Measurements from ENCODE around the gene RNF220.
A peak's percentile ranks its signal among the peaks of the same experiment; 100 is the strongest.

The RNF220 gene

GRCh38 chr1:44407430-44408211 lies 2.6 kb downstream of the RNF220 start:
- no peak for DNase-seq

DNA sequence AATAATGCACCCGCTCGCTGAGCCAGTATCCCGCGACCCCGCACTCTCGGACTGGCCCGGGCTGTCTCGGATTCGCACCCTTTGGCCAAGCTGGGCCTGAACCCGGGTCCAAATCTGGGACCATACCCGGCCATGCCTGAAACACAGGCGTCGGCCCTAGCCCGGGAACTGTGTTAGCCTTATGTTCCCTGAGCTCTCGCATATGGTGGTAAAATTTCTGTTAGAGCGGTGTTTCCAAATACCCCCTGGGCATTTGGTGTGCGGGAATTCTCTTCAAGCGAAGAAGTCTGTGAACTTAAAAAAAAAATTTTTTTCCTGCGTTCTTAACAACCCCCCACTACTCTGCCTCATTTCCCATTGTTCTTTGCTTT lies 3.1 kb downstream of the RNF220 start:
- no peak for DNase-seq

DNA sequence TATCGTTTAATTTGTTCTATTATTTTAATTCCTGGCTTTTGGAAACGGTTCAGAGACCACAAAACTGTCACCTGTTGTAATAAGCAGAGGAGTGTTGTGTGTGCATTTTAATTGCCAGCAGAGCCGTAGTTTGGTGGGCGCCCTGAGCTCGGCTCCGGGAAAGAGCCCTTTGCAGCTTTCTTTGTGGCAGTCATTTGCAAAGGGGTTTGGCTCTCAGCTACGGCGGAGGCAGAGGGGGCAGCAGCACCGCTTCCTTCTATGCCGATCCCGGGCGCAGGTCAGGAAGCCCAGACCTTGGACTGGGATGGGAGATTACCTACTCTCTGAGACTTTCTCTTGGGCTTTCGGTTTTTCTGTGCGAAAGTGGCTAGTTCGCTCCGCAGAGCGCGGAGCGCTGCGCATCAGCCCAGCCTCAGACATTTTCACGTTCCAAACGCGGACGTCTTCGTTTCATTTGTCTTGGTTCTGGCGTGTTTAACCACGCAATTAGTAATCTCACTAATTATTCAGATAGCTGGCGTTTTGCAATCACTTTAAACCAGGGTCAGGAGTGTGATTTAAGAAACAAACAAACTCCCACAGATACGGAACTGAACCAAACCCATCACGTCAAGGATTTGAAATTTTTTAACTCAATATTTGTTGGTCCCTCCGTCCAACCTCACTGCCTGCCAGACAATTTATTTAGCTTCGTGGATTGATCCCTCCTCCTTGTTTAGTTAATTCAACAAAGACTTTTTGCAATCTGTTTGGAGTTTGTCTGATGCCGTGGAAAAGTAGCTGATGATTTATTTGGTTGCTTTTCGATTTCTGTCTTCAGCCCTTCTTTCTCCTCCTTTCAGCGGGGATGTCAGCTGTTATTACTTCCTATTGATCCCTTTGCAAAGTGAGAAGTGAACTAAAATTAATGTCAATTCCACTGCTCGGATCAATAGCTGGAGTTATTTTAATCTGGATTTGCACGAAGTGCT lies 3.9 kb downstream of the RNF220 start:
- no peak for DNase-seq

DNA sequence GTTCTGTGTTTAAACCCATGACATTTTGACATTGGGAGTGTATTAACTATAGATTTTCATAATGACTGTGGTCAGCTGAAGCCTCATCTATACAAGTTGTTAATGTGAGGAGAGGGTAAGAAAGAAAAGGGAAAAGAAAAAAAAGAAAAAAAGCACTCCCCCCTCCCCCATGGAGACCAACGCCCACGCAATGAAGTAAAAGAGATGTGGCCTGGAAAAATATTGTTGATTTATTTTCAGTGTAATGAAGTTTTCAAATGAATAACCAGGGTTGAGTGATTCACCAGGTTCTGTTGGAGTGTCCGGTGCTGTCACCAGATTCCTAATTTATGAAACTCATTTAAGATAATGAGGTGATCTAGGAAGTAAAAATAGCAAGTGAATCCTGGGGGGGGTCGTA lies 4.7 kb downstream of the RNF220 start:
- DNase-seq: no peak

GRCh38 chr1:44411861-44412260 lies 6.8 kb downstream of the RNF220 start:
- no peak for DNase-seq

DNA sequence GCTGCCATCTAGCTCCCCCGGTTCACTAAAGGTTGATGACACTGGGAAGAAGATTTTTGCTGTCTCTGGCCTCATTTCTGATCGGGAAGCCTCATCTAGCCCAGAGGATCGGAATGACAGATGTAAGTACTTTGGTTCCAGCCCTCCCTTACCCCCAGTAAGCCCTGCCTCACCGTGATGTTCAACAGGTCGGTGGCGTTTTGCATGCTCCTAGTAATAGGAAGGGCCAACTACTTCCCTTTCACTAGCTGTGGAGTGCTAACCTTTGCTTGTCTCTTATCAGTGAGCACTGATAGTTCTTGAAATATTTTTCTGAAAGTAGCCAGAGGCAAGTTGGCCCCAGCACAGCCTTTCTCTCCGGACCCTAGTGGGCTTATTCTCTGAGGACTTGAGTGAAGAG lies 7.5 kb downstream of the RNF220 start:
- DNase-seq: no peak

DNA sequence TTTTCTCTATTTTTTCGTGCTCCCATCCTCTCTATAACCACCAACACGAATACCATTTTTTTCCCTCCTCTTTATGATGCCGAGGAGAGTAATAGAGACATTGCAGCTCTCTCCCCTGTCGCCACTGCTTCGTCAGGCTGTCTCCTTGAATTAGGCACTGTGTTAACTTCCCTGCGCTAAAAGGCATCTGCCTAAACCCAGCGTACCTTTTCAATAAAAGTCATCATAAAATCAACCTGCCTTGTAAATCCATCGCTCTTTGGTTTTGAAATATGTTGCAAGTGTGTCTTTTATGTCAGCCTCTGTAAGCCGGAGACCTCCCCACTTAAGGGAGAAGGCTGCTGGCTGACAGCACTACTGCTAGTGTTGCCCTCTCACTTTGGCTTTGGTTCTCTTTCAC lies 8.7 kb downstream of the RNF220 start:
- no peak for DNase-seq

DNA sequence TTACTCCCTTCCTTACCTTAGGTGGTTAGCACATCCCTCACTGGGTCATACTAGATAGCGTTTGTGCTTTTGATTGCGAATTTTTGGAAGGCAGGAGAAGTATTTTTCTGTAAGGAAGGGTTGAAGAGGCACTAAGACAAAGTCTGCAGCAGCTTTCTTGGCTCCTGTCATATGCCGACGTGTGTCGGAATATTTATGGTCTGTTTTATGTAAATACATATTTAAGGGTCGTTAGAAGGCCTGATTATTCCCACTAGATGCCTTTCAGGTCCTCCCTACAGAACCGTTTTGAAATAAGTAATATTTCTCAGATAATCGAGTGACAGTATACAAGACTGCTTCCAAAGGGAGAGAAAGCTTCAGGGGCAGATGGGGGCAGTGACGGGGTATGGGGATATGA lies 10.0 kb downstream of the RNF220 start:
- DNase-seq: no peak

- DNase-seq: no peak
These were observed 11.4 kb downstream of the RNF220 start for GRCh38 chr1:44416408-44416807.

DNA sequence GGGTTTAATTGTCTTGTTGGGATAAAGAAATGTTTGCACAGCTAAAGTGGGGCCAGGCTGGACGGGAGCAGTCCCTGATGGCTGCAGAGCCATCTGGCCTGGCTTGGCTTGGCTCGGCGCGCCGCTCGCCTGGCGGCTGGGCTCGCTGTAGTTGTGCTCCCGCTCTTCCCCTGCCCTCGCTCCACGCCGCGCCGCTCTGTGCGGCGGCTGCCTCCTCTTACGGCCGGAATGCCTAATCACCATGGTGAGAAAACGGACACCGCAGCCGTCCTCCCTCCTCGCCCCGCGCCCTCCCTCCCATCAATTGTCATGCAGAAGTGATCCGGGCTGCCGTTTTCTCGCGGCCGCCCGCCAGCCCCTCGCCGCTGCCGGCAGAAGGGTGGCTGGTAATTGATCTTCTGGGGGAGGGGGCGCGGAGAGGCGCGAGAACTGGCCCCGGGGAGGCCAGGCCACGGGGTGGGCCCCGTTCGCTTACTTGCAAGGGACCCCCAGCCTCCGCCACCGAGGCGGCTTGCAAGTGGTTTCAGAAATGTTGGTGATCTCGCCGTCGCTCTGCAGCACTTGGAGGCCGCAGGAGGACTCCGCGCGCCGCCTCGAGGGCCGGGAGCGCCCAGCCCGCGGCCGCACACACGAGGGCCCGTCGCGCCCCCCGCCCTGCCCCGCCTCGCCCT lies 12.4 kb downstream of the RNF220 start:
- DNase-seq: no peak

DNA sequence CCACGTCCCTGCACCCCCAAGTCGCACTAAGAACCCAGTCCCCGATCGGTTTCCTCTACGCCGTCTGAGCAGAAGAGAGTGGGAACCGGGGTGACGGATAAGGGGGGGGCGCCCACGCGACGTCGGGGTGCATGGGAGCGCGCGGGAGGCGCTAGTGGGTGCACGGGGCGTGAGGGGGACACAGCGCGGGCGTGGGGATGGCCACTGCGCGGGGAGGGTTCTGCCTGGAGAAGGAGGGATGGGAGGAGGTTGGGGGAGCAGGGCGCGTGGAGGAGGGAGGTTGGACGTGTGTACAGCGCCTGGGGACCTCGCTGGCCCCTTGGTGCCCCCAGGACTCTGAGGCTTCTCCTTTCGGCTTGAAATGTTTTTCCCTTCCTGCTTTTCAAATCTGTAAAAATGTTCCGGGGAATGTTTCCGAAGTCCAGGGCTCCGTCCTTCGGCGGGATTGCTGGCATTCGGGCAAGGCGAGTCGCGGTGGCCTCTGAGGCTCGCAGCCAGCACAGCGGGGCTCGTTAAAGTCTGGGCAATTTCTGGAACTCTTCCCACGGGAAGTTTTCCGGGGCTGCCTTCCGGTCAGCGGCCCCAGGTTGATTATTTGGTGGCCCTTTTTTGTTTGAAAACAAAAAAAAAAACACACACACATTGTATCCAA lies 13.1 kb downstream of the RNF220 start:
- DNase-seq: no peak

DNA sequence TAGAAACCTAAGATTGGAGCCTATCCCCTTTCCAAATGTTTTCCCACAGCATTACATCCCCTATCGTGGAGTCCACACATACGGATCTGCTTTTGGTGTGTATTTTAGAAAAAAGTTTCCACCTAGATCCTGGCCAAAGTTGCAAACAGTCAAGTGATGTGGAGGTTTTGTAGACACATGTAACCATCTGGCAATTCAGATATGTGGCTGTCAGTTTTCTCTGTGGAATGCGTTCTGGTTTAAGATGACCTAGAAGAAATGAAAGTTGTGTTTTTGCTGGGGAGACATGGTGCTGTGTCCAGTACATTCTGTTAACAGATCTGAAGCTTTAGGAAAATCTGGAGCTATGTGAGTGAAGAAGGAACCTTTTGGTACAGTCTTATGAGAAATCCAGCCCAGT lies 14.8 kb downstream of the RNF220 start:
- DNase-seq: no peak

DNA sequence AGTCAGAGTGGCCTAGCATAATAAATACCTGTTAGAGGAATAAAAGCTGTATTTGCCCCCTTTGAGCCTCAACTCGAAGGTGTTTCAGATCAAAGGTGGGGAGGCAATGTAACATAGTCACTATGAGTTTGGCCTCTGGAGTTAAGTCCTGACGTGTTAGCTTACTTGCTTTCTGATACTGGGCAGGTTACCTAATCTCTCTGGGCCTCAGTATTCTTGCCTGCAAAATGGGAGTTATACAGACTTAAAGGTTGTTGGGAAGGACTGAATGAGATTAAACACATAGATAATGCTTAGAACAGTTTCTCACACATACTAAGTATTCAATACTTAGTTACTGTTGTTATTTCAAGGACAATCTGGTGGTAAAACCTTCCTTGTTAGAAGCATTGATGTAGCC lies 15.5 kb downstream of the RNF220 start:
- no peak for DNase-seq

DNA sequence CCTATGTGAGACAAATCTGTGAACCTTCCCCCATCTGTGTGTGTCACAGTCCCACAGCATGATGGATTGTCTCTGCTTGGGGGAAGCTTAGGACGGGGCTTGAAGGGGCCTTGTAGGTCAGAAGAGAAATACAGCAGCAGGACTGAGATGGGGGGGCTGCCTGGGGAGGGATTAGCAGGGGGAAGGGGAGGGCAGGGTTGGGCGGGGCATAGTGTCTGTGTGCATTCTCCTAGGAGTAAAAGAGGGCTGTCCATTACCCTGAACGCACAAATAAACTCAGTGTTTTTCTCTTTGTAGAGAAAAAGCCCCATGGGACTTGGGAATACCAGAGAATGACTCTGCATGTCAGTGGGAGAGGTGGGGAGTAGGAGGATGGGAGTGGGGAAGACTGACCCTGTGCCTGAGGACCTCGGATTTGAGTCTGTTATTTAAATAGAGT lies 16.4 kb downstream of the RNF220 start:
- no peak for DNase-seq

- DNase-seq: no peak
These were observed 17.1 kb downstream of the RNF220 start for GRCh38 chr1:44422161-44422560.

DNA sequence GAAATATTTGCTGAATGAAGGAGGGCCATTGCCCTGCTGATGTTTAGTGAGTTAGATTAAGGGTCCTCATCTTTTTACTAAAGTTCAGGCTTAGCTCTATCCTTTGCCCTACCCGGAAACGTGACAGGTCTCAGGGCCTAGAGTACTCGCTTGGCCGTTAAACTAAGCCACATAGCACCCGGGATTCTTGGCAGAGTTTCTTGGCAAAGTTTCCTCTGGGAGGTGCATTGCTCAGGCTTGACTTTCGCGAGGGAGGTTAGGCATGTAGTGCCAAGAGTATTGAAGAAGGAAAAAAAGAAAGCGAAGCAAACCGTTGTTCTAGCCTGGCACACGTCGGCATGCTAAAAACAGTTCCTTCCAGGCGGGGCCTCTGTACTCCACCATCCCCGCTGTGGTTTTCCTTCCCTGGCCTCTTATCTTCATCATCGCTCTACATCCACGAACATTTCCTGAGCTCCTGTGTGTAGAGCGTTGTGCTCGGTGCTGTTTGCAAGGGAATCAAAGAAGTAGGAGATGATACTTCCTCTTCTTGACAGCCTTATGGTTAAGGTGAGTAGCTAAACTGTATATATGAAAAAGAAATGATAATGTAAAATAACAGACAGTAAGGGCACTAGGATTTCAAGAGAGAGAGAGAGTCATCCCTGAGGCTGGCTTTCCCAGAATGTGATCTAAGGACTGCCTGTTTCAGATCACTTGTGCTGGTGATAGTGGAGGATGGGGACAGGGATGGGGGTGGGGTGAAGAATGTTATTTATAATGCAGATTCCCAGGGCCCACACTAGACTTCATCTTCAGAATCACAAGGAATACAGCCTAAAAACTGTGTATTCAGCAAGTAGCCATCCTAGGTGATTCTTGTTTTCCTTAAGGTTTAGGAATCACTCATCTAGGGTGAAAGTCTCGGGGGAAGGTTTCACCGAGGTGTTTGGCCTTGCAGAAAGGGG lies 18.8 kb downstream of the RNF220 start:
- DNase-seq: peak; percentile 42

DNA sequence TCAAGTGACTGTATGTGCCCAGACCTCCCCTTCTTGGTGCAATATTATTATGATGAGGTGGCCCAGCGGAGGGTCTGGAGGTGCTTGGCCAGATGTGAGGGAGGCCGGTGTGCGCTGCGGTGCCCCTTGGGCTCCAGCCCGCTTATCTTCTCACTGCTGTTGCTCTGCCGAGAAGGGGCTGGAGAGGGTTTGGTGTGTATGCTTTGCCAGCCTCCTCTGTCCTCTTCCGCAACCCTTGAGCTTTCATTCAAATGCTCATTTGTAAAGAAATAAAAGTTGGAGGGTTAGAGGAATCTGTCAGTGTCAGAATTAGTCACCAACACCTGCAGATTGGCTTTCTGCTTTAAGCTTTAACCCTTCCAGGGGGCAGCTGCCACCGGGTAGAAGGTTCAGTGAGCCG lies 19.7 kb downstream of the RNF220 start:
- DNase-seq: no peak

DNA sequence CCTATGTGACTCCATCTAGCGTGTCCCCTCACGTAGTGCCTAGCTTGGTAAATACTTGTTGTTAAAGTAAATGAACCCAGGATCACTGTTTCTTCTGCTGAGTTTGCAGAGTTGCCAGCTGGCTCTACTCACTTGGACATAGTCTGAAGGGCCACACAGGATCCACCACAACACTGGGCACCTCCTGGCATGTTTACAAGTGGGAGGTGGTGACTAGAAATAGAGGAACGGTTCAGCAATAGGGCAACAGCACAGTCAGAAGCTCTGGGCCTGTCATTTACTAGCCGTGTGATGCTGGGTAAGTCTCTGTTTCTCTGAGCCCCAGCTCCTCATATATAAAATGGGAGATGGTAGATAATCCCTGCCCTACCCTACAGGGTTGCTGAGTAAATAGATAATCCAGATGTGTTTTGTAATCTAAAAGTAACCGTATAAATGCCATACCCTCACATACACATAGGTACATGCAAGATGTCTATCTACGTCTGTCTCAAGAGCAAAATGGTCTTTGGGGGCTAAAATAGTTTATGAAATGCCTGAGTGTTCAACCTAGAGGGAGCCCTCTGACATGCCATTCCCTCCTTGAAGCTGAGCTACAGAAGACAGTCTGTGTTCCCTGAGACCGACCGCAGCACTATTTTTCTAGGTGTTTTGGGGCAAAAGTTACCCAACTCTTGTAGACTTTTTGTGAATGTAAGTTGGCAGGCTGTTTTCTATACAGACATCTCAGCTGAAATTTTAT lies 20.5 kb downstream of the RNF220 start:
- no peak for DNase-seq

DNA sequence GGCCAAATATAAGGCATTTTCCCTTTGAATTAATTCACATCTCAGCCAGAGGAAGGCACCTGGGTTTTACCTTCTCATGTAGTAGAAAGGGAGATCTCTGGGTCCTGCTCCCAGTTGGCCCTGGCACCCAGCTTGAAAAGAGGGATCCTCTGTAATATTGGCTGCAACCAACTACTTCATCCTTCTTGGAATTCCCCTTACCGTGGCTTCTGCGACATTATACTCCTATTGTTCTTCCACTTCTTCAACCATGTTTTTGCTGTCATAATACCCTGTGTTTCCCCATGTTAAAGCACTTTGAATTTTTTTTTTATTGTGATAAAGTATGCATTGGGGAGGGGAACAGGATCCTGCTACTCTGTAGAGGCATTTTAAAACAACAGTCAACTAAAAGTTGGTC lies 26.8 kb downstream of the RNF220 start:
- DNase-seq: no peak

- DNase-seq: no peak
These were observed 28.2 kb downstream of the RNF220 start for GRCh38 chr1:44433209-44433608.

Data from fibroblast of skin of abdomen (primary cell).